NCI-H1930 (cell line): ENCODE measurements around the gene PCDHGA7.
A peak's percentile ranks its signal among the peaks of the same experiment; 100 is the strongest.
"Not testable (repeated sequence)": the region's sequence is repeated elsewhere in the genome, so short reads cannot be mapped to it uniquely, and the experiment has no call there.

Experiments used
- DNase-seq, 2 experiments: peaks; one replicate each; lab custom pipeline; 2025; lab: John Stamatoyannopoulos, UW

The PCDHGA7 gene

DNA sequence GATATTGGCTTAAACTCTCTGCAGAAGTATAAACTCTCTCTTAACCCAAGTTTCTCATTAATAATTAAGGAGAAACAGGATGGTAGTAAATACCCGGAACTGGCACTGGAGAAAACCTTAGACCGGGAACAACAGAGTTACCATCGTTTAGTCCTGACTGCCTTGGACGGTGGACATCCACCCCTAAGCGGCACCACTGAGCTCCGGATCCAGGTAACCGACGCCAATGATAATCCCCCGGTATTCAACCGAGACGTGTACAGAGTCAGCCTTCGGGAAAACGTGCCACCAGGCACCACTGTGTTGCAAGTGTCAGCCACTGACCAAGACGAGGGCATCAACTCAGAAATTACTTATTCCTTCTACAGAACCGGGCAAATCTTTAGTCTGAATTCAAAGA, 16.1 kb downstream of the PCDHGA7 start:
- no peak for DNase-seq

DNA sequence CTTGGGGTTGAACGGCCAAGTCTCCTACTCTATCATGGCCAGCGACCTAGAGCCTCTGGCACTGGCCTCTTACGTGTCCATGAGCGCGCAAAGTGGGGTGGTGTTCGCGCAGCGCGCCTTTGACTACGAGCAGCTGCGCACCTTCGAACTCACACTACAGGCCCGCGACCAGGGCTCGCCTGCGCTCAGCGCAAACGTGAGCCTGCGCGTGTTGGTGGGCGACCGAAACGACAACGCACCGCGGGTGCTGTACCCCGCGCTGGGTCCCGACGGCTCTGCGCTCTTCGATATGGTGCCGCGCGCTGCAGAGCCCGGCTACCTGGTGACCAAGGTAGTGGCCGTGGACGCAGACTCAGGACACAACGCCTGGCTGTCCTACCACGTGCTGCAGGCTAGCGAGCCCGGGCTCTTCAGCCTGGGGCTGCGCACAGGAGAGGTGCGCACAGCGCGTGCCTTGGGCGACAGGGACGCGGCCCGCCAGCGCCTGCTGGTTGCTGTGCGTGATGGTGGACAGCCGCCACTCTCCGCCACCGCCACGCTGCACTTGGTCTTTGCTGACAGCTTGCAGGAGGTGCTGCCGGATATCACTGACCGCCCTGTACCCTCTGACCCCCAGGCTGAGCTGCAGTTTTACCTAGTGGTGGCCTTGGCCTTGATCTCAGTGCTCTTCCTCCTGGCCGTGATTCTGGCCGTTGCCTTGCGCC, 17.2 kb downstream of the PCDHGA7 start:
- no peak for DNase-seq

DNA sequence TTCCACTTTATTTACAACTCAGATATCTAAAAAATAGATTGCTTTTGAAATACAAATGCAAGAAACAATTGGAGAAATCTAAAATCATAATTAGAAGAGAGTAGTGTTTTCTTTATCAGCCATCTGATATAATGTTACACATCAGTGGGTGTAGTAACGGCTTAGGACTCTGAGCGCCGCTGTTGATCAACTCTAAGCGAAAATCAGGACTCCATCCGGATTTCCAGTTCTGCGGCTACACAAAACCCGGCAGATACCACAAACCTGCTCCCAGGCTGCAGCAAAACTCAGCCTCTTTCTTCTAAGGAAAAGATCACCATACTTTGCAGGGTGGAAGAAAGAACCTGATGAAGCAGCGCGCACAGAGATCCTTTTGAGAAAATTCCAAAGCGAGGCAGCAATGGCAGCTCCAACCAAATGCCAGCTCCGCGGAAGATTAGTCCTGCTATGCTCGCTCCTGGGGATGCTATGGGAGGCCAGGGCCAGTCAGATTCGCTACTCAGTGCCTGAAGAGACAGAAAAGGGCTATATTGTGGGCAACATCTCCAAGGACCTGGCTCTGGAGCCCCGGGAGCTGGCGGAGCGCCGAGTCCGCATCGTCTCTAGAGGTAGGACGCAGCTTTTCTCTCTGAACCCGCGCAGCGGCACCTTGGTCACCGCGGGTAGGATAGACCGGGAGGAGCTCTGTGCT, 20.2 kb downstream of the PCDHGA7 start, which contains the start of gene PCDHGA9:
Gene PCDHGA9, plus strand, starts transcription at position 226 of the 691 bp plus-strand sequence. Its CDS starts 175 bp downstream, at position 401.
- no peak for DNase-seq

DNA sequence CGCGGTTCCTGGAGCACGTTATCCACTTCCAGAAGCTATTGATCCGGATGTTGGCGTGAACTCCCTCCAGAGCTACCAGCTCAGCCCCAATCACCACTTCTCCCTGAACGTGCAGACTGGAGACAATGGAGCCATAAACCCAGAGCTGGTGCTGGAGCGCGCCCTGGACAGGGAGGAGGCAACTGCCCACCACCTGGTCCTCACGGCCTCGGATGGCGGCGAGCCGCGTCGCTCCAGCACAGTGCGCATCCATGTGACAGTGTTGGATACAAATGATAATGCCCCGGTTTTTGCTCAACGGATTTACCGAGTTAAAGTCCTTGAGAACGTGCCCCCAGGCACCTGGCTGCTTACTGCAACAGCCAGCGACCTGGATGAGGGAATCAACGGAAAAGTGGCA, 20.8 kb downstream of the PCDHGA7 start:
- no peak for DNase-seq

GRCh38 chr5:141407790-141408505, 25.4 kb downstream of the PCDHGA7 start, which contains the start of gene PCDHGB6:
Gene PCDHGB6 (plus strand): TSS chr5:141408021. CDS start chr5:141408203, 182 bp downstream.
- DNase-seq, result not testable (repeated sequence)

DNA sequence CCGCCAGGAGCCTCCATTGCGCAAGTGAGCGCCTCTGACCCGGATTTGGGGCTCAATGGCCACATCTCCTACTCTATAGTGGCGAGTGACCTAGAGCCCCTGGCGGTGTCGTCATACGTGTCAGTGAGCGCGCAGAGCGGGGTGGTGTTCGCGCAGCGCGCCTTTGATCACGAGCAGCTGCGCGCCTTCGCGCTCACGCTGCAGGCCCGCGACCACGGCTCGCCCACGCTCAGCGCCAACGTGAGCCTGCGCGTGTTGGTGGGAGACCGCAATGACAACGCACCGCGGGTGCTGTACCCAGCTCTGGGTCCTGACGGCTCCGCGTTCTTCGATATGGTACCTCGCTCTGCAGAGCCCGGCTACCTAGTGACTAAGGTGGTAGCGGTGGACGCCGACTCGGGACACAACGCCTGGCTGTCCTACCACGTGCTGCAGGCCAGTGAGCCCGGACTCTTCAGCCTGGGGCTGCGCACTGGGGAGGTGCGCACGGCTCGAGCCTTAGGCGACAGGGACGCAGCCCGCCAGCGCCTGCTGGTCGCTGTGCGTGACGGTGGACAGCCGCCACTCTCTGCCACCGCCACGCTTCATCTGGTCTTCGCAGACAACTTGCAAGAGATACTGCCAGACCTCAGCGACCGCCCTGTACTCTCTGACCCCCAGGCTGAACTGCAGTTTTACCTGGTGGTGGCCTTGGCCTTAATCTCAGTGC, 27.2 kb downstream of the PCDHGA7 start:
- DNase-seq, result no peak

GRCh38 chr5:141411575-141411974, 29.0 kb downstream of the PCDHGA7 start:
- DNase-seq, result no peak

DNA sequence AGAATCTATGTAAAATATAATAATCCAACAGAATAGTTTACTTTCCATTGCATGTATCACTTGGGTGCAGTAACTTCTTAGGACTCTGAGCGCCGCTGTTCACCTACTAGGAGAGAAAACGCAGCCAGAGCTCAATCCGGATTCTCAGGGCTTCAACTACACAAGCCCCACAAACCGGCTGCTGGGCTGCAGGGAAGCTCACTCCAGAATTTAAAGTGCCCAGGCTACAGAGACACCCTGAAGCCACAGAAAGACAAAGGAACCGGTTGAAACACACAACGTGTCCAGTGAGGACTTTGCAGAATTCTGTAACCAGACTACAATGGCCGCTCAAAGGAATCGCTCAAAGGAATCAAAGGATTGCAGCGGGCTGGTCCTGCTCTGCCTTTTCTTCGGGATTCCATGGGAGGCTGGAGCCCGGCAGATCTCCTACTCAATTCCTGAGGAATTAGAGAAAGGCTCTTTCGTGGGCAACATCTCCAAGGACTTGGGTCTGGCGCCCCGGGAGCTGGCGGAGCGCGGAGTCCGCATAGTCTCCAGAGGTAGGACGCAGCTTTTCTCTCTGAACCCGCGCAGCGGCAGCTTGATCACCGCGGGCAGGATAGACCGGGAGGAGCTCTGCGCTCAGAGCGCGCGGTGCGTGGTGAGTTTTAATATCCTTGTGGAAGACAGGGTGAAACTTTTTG, 30.5 kb downstream of the PCDHGA7 start, which contains the start of gene PCDHGA10:
Gene PCDHGA10, plus strand, starts transcription at position 134 of the 686 bp plus-strand sequence. Its CDS starts 189 bp downstream, at position 323.
- DNase-seq, result peak in 1 of 2 experiments; percentile 23

- DNase-seq, result no peak
These were observed 31.1 kb downstream of the PCDHGA7 start for GRCh38 chr5:141413540-141414069.

DNA sequence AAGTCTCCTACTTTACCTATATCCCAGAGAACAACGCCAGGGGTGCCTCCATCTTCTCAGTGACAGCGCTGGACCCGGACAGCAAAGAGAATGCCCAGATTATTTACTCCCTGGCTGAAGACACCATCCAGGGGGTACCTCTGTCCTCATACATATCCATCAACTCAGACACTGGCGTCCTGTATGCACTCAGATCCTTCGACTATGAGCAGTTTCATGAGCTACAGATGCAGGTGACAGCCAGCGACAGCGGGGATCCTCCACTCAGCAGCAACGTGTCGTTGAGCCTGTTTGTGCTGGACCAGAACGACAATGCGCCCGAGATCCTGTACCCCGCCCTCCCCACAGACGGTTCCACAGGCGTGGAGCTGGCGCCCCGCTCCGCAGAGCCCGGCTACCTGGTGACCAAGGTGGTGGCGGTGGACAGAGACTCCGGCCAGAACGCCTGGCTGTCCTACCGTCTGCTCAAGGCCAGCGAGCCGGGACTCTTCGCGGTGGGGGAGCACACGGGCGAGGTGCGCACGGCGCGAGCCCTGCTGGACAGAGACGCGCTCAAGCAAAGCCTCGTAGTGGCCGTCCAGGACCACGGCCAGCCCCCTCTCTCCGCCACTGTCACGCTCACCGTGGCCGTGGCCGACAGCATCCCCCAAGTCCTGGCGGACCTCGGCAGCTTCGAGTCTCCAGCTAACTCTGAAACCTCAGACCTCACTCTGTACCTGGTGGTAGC, 32.2 kb downstream of the PCDHGA7 start:
- DNase-seq, result not testable (repeated sequence)

DNA sequence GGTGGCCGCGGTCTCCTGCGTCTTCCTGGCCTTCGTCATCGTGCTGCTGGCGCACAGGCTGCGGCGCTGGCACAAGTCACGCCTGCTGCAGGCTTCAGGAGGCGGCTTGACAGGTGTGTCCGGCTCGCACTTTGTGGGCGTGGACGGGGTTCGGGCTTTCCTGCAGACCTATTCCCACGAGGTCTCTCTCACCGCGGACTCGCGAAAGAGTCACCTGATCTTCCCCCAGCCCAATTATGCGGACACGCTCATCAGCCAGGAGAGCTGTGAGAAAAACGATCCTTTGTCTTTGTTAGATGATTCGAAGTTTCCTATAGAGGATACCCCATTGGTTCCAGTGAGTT, 32.7 kb downstream of the PCDHGA7 start:
- not testable (repeated sequence) for DNase-seq

DNA sequence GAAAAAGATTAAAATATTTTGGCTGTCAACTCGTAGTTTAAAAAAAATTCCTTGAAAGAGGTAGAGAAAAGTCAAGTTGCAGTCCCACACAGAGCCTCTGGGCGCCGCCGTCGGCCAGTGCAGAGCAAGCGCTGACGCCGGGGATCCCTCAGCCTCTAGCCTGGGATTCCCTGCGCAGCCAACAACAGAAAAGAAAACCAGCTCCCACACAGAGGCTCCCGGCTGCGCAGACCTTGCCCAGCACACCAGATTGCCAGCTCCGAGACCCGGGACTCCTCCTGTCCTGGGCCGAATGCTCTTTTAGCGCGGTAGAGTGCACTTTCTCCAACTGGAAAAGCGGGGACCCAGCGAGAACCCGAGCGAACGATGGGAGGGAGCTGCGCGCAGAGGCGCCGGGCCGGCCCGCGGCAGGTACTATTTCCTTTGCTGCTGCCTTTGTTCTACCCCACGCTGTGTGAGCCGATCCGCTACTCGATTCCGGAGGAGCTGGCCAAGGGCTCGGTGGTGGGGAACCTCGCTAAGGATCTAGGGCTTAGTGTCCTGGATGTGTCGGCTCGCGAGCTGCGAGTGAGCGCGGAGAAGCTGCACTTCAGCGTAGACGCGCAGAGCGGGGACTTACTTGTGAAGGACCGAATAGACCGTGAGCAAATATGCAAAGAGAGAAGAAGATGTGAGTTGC, 35.1 kb downstream of the PCDHGA7 start, which contains the start of gene PCDHGB7:
Gene PCDHGB7, plus strand, starts transcription at position 184 of the 679 bp plus-strand sequence. Its CDS starts 183 bp downstream, at position 367.
- not testable (repeated sequence) for DNase-seq

- DNase-seq, result no peak
These were observed 36.7 kb downstream of the PCDHGA7 start for GRCh38 chr5:141419074-141419880.

DNA sequence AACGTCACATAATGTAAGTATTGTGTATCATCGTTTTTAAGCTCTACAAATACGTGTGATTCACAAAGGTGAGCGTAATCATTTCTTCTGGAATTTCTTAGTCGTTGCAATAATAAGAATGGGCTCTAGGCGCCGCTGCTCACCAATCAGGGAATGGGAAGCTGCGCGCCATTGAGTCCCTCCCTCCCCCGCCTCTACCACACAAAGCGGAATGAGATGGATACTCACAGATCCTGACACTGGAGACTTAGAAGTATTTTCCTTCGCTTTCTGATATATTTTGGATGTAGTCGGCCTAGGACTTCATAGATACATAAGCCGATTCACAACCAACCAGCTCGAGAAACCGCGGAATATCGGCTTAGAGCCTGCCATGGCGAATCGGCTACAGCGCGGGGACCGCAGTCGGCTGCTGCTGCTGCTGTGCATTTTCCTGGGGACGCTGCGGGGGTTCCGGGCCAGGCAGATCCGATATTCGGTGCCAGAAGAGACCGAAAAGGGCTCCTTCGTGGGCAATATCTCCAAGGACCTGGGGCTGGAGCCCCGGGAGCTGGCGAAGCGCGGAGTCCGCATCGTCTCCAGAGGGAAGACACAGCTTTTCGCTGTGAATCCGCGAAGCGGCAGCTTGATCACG, 38.4 kb downstream of the PCDHGA7 start, which contains the start of gene PCDHGA11:
Gene PCDHGA11, plus strand, starts transcription at position 197 of the 634 bp plus-strand sequence. Its CDS starts 177 bp downstream, at position 374.
- DNase-seq, result no peak

GRCh38 chr5:141421489-141421855, 38.9 kb downstream of the PCDHGA7 start:
- no peak for DNase-seq

DNA sequence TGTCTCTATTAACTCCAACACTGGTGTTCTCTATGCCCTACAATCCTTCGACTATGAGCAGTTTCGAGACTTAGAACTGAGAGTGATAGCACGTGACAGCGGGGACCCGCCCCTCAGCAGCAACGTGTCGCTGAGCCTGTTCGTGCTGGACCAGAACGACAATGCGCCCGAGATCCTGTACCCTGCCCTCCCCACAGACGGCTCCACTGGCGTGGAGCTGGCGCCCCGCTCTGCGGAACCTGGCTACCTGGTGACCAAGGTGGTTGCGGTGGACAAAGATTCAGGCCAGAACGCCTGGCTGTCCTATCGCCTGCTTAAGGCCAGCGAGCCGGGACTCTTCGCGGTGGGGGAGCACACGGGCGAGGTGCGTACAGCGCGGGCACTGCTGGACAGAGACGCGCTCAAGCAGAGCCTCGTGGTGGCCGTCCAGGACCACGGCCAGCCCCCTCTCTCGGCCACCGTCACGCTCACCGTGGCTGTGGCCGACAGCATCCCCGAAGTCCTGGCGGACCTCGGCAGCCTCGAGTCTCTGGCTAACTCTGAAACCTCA, 40.3 kb downstream of the PCDHGA7 start:
- DNase-seq, result no peak

- no peak for DNase-seq
These were observed 45.4 kb downstream of the PCDHGA7 start for GRCh38 chr5:141427783-141428426.
